H1 (cell line): ENCODE results near the gene RPL38.

Experiments used
- CREB1 ChIP-seq: IDR thresholded peaks from 2 replicates; pipeline ENCODE4 v1.6.1; 2012; ENCODE audit warnings: inconsistent platforms
- CTCF ChIP-seq, 3 experiments: IDR thresholded peaks; 1 replicate in 2 of 3; 2 replicates in 1 of 3; pipeline versions ENCODE4 v1.5.1 to v1.6.1; 2011; ENCODE audit warnings: low read length in 3 of 3, mild to moderate bottlenecking in 3 of 3, inconsistent platforms in 2 of 3, low read depth in 1 of 3, moderate library complexity in 1 of 3; ENCODE audit not compliant: insufficient read depth in 1 of 3; ENCODE audit errors: control extremely low read depth in 1 of 3
- EZH2 ChIP-seq: fragments of 200-600 bp; sonication (generic); IDR thresholded peaks from 2 replicates; pipeline ENCODE4 v1.7.1; 2012; ENCODE audit warnings: low read depth, mild to moderate bottlenecking, moderate library complexity, low read length, inconsistent platforms; ENCODE audit not compliant: severe bottlenecking
- GTF2F1 ChIP-seq: IDR thresholded peaks from 2 replicates; pipeline ENCODE4 v1.6.1; 2012; ENCODE audit warnings: low read depth, low read length, improper control_type of control experiment, borderline replicate concordance
- MAX ChIP-seq: IDR thresholded peaks from 2 replicates; pipeline ENCODE4 v1.6.1; 2012; ENCODE audit warnings: inconsistent platforms
- POLR2A ChIP-seq, 2 experiments: IDR thresholded peaks; 1 replicate in 1 of 2; 2 replicates in 1 of 2; pipeline ENCODE4 v1.6.1; 2011; ENCODE audit warnings: low read depth in 2 of 2, low read length in 2 of 2, mild to moderate bottlenecking in 2 of 2; ENCODE audit errors: control extremely low read depth in 1 of 2
- SP1 ChIP-seq: IDR thresholded peaks from 2 replicates; pipeline ENCODE4 v1.6.1; 2011; ENCODE audit warnings: low read depth, low read length
- SP2 ChIP-seq: IDR thresholded peaks from 2 replicates; pipeline ENCODE4 v1.6.1; 2012; ENCODE audit warnings: mild to moderate bottlenecking, low read length, inconsistent platforms

GRCh38 chr17:74228306-74228978 is 25.0 kb downstream of the RPL38 start:
- TF ChIP-seq EZH2: no peak
- no peak for TF ChIP-seq CTCF (IDR thresholded peaks at IDR 0.05; ENCODE audit: control extremely low read depth in 1 of 3, insufficient read depth in 1 of 3, low read depth in 1 of 3, low read length in 3 of 3)
- TF ChIP-seq POLR2A (IDR thresholded peaks at IDR 0.05; ENCODE audit: control extremely low read depth in 1 of 2, low read depth in 2 of 2, low read length in 2 of 2): no peak
- no peak for TF ChIP-seq SP1
- no peak for TF ChIP-seq GTF2F1
- TF ChIP-seq SP2: no peak
- no peak for TF ChIP-seq CREB1
- no peak for TF ChIP-seq MAX
